HEK293T (cell line): Measurements from ENCODE around the gene MANEA.

Source experiments
- BHLHE40 ChIP-seq: fragments of 450-650 bp; IDR thresholded peaks from 2 replicates; pipeline ENCODE4 v1.6.1; 2016; ENCODE audit warnings: mild to moderate bottlenecking, moderate library complexity, borderline replicate concordance
- FOXA1 ChIP-seq: fragments of 450-650 bp; IDR thresholded peaks from 2 replicates; pipeline ENCODE4 v1.6.1; 2016; ENCODE audit warnings: mild to moderate bottlenecking
- FOXM1 ChIP-seq: fragments of 450-650 bp; IDR thresholded peaks from 2 replicates; pipeline ENCODE4 v1.6.1; 2017; ENCODE audit warnings: mild to moderate bottlenecking, borderline replicate concordance
- NFRKB ChIP-seq: fragments of 450-650 bp; IDR thresholded peaks from 2 replicates; pipeline ENCODE4 v1.6.1; 2016; ENCODE audit warnings: mild to moderate bottlenecking, moderate library complexity
- SUZ12 ChIP-seq: fragments of 450-650 bp; IDR thresholded peaks from 2 replicates; pipeline ENCODE4 v1.6.1; 2016; ENCODE audit warnings: mild to moderate bottlenecking
- ZNF384 ChIP-seq: fragments of 450-650 bp; IDR thresholded peaks from 2 replicates; pipeline ENCODE4 v1.6.1; 2016

DNA sequence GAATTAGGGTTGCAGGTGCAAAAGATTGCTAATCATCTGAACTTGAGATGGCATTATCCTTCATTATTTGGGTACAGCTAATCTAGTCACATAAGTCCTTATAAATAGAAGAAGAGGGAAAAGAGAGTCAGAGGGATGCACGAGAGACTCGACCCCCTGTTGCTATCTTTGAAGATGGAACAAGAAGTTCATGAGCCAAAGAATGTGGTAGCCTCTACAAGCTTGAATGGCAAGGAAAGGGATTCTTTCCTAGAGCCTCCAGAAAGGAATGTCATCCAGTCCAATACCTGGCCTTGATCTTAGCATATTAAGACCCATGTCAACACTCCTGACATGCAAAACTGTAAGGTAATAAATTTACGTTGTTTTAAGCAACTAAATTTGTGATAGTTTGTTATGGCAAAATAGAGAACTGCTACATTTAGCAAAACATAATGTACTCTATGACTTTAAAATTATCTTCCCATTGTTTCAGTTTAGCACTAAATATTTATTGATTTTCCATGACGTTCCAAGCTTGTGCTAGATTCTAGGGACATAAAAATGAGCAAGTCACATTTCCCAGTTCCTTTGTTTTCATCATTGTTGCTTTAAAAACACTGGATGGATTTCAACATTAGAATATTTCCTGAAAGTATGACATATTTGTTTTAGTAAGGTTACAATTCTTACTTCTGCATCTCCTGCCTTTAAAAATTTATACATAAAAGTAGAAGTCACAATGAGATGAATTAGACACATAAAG, 12.7 kb downstream of the MANEA start:
- TF ChIP-seq BHLHE40 (no peak), FOXA1 (no peak), ZNF384 (no peak), FOXM1 (no peak), NFRKB (no peak), SUZ12 (no peak)
